Dermis microvascular lymphatic vessel endothelial cell (primary cell): ENCODE data around the gene ALKBH7. TPM values are rescaled to one million over a fixed set of nuclear protein-coding genes. Genes with fewer than 3 reads are reported as not detected.

Experiments used
- DNase-seq, 2 donors: peaks; one replicate each; pipeline versions ENCODE4 v3.0.0 to v3.0.0-alpha.2; 2010; ENCODE audit warnings: low read depth in 2 of 2
- total RNA-seq: library from RNA; depleted of rRNA; stranded (reverse); fragments of >200 nt; gene quantifications from 2 replicates; pipeline ENCODE4 v1.2.1, GENCODE V29; 2014

ALKBH7 gene
- total RNA-seq, 1 donor from 2014 or later: 20.5 TPM

GRCh38 chr19:6424195-6424938 lies 51.8 kb downstream of the ALKBH7 start, which contains the start of gene KHSRP:
TSS of gene KHSRP (minus strand) at chr19:6424811. CDS start at chr19:6424701, 110 bp downstream.
- peak in 1 of 2 donors; percentile 23 for DNase-seq

Other genes with a start within 250 kb of the ALKBH7 start
- not detected in 2 replicates for gene ACSBG2, start 237.1 kb upstream of the ALKBH7 start, total RNA-seq
- gene MLLT1, start 92.8 kb upstream of the ALKBH7 start, total RNA-seq: 3.5 and 9.4 TPM in 2 replicates
- gene ACER1, start 39.2 kb upstream of the ALKBH7 start, total RNA-seq: not detected in 2 replicates
- gene CLPP, start 11.3 kb upstream of the ALKBH7 start, total RNA-seq: 37.6 and 56.3 TPM in 2 replicates
- gene PSPN, start 3.1 kb downstream of the ALKBH7 start, total RNA-seq: 0.64 and 1.0 TPM in 2 replicates
- gene GTF2F1, start 20.4 kb downstream of the ALKBH7 start, total RNA-seq: 35.7 and 43.4 TPM in 2 replicates
- gene KHSRP, start 52.0 kb downstream of the ALKBH7 start, total RNA-seq: 89.9 and 116 TPM in 2 replicates
- gene SLC25A41, start 61.0 kb downstream of the ALKBH7 start, total RNA-seq: 0.13 TPM in 2 replicates
- 9.5 and 19.0 TPM in 2 replicates for gene SLC25A23, start 87.0 kb downstream of the ALKBH7 start, total RNA-seq
- gene CRB3, start 91.5 kb downstream of the ALKBH7 start, total RNA-seq: not detected in 2 replicates
- not detected in 2 replicates for gene DENND1C, start 109.0 kb downstream of the ALKBH7 start, total RNA-seq
- not detected in 2 replicates for gene TUBB4A, start 129.5 kb downstream of the ALKBH7 start, total RNA-seq
- gene TNFSF9, start 158.2 kb downstream of the ALKBH7 start, total RNA-seq: 0.39 and 0.63 TPM in 2 replicates
- not detected in 2 replicates for gene CD70, start 218.4 kb downstream of the ALKBH7 start, total RNA-seq